IPS-11a (cell line): ENCODE results near the gene PLIN3.
"Not testable (repeated sequence)": the region's sequence is repeated elsewhere in the genome, so short reads cannot be mapped to it uniquely, and the experiment has no call there.

Experiments used
- H3K4me3 ChIP-seq: one replicate; pipeline ENCODE4 v1.5.1; 2013; ENCODE audit warnings: low read depth, low read length, control low read depth

The PLIN3 gene, protein sequence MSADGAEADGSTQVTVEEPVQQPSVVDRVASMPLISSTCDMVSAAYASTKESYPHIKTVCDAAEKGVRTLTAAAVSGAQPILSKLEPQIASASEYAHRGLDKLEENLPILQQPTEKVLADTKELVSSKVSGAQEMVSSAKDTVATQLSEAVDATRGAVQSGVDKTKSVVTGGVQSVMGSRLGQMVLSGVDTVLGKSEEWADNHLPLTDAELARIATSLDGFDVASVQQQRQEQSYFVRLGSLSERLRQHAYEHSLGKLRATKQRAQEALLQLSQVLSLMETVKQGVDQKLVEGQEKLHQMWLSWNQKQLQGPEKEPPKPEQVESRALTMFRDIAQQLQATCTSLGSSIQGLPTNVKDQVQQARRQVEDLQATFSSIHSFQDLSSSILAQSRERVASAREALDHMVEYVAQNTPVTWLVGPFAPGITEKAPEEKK

DNA sequence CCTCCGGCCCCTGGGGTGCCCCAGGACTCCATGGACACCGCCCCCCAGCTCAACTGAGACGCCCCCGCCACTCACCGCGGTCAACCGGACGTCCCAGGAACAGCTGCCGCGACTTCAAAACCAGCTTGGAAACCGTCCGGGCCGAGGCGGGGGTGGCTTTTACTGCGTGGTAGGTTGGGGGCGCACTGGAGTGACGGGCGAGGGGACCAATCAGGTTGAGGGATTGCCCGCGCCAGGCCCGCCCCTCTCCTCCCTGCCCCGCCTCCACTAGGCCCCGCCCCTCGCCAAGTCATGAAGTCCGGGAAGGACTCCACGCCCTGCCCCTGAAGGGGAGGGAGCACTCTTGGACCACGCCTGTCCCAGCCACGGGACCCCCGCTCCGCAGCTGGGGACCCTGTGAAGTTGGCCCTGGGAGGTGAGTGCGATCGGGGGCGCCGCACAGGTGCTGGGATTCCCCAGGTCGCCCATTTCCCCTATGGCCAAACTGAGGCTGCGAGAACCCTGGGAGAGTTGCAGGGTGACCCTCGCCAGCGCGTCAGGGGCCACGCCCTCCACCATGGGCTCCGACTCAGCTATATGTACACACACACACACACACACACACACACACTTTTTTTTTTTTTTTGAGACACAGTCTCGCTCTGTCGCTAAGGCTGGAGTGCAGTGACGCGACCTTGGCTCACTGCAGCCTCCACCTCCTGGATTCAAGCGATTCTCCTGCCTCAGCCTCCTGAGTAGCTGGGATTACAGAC, at the start of gene PLIN3:
TSS of gene PLIN3 (minus strand) at position 134 of the 752 bp plus-strand sequence. CDS start 6,273 bp downstream, outside the sequence.
- H3K4me3 ChIP-seq: peak within 1 kb of the TSS; percentile 65

DNA sequence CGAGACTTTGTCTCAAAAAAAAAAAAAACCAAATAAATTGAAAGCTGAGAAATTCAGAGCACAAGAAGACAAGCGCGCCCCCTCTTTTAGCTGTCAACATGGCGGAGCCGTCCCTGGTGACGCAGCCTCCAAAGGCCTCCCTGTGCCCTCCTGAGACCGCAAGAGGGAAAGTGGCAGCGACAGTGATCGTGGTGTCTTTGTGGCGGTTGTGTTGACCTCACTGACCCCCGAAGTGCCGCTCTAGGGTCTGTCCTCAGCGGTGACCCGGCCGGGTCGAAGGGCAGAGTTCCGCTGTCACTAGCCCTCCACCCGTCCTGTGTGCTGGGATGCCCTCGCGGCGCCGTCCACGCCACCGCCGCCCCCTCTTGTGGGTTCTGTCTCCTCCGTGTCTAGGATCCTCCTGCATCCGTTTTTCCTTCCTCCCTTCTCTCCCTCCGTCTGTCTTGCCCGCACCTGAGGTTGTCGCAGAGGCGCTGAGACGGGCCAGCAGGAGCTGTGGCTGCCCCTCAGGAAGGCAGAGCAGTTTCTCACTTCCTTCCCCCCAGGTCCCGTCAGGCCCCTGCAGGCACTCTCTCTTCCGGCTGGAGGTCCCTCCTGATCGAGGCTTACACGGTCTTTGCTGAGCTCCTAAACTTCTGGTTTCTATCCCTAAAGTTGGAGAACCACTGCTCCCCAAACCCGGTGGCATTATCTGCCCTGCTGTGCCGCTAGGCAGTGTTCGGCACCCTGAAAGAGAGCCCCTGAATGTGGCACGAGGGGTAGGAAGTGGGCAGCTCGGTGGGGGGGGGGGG, 49.0 kb upstream of the PLIN3 start:
- no peak overlapping the region for H3K4me3 ChIP-seq

DNA sequence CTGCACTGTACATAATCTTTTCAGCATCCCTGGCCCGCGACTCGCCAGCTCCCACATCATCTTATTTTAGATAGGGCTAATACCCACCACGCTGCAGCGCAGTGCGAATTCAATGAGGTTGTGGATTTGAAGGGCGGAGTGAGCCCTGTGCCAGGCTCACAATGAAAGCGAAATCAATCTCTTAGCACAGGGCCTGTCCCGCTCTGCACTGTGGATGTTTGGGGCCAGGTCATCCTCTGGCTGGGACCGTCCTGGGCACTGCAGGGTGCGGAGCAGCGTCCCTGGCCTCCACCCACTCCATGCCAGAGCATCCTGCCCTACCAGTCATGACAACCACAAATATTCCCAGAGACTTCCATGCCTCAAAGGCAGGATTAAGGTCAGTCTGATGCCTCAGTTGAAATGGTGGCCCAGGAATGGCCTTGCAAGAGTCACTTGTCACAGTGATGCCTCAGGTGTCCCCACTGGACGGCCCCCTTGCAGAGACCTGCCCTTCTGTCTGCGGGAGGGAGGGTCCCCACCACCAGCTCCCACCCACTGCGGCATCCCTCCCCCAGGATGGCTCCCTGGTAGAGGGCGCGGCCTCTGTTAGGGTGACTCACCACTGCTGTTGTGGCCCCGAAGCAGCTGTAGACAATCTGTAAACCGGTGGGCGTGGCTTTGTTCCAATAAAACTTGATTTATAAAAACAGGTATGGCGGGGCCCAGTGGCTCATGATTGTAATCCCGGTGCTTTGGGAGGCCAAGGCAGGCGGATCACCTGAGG, 47.5 kb upstream of the PLIN3 start:
- no peak overlapping the region for H3K4me3 ChIP-seq

DNA sequence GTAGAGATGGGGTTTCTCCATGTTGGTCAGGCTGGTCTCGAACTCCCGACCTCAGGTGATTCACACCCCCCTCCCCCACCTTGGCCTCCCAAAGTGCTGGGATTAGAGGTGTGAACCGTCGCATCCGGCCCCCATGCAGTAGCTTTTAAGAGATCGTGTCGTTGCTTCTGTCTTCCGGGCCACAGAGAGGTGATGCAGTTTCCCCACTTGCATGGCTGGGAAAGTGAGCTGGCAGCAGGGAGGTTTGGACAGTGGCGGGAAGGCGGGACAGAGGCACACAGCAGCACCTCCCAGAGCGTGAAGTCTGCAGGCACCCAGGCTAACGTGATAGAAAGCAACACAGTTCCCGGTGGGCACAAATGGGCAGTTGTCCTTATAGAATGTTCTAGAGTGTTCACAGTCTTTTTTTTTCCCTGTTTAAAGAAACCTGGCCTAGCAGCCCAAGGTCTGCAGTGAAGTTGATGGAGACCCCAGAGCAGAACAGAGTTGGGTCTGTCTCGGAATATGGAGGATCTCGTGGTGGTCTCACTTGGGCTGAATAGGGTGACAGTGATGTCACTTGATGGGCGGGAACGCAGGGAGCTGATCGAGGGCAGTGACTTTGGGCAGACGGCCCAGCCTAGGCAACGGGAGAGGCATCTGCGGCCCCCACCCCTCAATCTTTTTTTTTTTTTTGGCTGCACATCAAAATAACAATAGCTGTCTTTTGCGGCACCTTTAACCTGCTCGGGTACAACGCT, 46.7 kb upstream of the PLIN3 start:
- no peak overlapping the region for H3K4me3 ChIP-seq

DNA sequence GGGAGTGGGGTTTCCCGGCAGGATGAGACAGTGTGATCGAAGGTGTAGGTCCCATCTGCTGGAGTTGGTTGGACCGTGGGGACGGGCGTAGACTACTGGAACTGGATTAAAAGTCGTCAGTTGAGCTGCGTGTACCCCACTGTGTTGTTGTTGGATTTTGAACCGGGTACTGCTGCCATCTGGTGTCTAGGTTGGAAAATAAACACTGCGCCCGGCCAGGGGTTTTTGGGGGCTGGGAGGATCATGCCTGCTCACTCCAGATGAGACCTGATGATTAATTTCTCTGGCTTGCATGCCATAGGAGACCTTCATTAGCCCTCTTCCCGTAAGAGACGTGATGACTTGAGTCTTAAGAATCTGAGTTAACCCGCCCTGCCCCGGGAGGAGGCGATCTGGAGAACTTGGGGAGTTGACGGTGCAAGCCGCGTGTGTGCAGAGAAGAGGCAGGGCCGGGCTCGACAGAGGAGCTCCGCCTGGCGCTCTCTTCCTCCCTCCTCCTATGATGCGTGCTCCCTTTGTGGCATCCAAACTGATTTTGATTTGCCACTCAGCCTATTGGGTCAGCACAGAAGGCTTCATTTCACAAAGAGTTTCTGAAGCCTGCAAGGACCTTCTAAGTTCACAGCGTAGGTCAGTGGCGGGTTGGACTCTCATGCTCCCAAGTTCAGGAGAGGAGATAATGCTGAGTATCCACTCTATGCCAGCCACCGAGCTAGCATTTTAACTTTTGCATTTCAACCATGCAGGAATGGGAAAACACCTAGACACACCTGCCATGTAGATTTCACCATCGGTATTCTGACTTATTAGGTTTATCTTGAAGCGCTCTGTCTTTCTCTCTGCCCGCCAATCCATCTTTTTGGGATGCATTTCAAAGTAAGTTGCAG, 44.6 kb upstream of the PLIN3 start:
- H3K4me3 ChIP-seq: no peak overlapping the region

DNA sequence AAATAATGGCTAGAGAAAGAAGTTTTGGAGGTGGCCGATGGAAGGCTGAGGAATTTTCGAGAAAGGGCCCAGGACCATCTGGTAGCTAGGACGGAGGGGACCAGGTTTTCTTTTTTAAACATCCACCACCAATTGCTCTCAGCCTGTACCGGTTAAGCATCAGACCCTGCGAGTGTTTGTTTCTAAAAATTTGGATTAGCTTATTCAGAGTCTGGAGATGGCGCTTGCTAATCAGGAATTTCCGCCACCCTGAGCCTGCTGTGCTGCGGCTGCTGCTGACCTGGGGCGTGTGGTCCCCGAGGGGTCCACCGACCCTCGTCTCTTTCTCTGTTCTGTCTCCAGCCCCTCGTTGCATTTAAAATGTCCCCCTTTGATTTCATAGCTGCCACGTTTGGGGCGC, 43.8 kb upstream of the PLIN3 start:
- H3K4me3 ChIP-seq: no peak overlapping the region

DNA sequence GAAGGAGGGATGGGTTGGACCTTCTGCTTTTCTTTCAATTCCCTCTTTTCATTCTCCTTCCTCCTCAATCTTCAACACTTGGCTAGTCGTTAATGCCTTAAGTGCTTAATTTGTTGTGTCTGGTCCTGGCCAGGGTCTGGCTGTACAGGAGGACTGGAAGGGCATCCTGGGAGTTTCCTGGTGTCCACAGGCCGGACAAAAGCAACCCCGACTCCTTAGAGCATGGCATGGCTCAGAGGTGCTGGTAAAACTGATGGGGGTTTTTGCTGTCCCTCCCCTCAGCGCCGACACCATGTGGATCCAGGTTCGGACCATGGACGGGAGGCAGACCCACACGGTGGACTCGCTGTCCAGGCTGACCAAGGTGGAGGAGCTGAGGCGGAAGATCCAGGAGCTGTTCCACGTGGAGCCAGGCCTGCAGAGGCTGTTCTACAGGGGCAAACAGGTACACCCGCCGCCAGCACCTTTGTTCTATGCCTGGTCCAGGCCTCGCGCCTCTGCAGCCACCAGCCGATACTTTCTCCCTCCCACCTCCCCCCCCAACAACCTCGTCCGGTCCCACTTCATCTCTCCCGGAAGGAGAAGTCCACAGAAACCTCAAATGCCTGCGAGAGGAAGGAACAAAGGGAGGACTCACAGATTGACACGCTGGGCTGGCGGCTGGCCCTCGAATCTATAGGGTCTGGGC, 43.3 kb upstream of the PLIN3 start:
- peak overlapping the region; percentile 51 for H3K4me3 ChIP-seq

DNA sequence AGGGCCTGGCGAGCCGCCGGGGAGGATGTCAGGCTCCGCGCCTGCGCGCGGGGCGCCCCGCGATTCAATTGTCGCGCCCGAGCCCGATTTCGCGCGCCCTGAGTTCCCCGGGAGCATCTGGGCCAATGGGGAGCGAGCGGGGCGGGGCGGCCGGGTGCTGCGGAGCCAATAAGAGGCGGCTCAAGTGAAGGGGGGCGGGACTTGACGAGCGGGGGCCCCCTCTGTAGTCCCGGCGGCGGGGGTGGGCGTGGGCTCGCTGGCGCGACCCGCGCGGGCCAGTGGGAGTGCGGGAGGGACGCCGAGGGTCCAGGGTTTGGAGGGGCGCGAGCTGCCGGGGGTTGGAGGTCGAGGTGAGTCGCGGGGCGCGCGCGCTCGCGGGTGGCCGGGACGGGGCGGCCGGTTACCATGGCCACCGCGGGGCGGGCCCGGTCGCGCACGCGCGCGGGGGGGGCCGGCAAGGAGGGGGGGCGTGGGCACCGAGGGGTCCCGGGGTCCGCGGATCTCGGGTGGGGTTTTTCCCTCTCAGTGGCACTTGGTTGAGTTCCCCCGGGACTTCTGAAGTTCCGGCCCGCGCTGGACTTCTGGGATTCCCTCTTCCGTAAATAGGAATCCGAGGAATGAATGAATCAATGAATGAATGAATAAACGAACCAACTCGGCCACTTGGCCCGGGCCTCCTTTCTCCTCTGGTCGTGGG, 42.6 kb upstream of the PLIN3 start:
- peak overlapping the region; percentile 53 for H3K4me3 ChIP-seq

DNA sequence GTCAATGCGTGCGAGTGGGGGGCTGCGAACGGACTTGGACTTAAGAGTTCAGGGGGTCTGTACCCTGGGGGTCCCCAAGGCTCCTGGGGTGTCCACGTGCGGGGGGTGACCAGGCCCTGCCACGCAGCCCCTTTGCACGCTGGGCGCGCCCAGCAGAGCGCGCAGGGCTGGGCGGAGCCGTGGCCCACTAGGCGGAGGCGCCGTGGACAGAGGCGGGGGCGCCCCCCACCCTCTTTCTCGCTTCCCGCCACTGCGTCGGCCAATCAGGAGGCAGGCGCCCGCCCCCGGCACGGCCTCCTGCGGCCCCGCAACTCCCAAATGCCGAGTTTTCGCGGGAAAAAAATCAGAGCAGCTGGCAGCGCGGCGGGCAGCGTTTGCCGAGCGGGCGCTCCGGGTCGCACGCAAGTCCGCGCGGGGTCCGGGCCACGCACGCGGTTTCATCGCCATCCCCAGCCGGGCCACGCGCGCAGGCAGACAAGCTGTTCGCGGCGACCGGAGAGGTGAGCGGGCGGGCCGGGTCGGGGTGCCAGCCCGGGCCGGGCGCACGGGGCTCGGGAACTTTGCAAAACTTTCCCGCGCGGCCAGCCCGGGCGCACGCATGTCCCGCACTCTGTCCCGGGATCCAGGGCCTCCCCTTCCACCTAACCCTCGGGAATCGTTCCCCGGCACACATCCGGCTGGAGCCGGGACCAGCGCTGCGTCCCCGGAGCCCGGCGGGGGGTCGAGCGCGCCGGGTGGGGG, 41.9 kb upstream of the PLIN3 start, which contains the start of gene UHRF1:
TSS of gene UHRF1 (plus strand) at position 346 of the 741 bp plus-strand sequence. CDS start 1,385 bp downstream, outside the sequence.
- H3K4me3 ChIP-seq: peak within 1 kb of the TSS; percentile 53

DNA sequence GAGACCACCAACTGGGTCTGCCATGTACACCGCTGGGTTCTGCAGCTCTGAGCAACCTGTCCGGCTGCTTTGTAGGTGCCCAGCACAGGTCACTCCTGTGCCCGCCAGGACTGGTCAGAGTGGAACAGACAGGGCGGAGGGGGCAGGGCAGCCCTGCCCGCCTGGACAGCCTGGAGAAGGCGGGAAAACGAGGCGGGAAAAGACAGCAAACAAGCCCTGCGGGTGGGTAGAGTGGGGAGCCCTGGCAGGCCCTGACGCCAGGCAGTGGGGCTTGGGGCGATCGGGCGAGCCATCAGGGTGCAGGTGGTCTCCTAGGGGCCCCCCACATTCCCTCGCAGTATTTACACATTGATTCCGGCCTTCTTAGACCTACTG, 41.3 kb upstream of the PLIN3 start:
- no peak overlapping the region for H3K4me3 ChIP-seq

DNA sequence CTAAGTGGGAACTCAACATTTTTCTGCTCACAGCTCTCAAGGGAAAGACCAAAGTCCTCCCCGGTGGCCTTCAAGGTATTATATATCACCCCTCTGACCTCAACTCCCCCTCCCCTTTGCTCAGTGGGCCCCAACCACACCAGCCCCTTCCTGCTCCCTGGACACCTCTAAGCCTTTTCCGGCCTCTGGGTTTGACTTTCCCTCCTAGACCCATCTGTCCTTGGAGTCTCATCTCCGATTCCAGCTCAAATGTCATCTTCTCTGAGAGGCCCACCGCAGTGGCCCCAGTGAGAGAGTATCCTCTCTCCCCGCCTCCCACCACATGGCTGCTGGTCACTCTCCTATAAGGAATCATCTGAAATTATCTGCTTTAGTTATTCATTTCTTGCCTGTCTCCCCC, 40.9 kb upstream of the PLIN3 start:
- H3K4me3 ChIP-seq: no peak overlapping the region

DNA sequence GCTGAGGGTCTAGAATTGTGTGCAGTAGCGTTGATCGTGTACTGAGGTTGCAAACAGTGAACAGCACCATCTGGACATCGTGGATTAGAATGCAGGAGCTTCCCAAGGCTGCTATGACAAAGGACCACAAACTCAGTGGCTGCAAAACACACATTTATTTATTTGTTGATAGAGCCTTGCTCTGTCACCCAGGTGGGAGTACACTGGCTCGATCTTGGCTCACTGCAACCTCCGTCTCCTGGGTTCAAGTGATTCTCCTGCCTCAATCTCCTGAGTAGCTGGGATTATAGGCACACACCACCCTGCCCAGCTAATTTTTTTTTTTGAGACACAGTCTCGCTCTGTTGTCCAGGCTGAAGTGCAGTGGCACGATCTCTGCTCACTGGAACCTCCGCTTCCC, 39.5 kb upstream of the PLIN3 start:
- H3K4me3 ChIP-seq: no peak overlapping the region

DNA sequence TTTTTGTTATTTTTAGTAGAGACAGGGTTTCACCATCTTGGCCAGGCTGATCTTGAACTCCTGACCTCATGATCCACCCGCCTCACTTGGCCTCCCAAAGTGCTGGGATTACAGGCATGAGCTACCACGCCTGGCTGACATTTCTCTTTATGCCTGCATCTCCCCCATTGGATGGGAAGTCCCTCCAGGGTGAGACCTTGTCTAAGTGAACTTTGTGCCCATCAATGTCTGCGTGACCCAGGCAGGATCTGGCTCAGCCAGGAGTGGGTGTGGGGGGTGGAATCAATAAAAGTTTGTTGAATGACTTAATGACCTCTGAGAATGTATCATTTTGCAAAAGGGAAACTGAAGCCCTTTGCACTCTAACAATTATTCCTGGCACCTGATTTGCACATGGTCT, 37.0 kb upstream of the PLIN3 start:
- no peak overlapping the region for H3K4me3 ChIP-seq

DNA sequence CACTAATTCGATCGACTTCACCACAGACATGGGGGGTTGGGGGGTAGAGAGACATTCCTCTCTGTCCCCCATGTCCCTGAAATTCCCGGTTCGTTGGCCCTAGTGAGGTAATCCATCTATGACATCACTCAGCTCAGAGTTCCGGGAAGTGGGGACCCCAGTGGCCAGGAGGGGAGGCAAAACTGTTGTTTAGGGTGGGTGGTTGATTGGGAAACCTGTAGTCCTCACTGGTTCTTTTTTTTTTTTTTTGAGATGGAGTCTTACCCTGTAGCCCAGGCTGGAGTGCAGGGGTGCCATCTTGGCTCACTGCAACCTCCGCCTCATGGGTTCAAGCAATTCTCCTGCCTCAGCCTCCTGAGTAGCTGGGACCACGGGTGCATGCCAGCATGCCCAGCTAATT, 35.3 kb upstream of the PLIN3 start, which contains the start of gene ARRDC5:
TSS of gene ARRDC5 (minus strand) at position 101 of the 400 bp plus-strand sequence. CDS start at position 30, 71 bp downstream.
- H3K4me3 ChIP-seq: no peak within 1 kb of the TSS

DNA sequence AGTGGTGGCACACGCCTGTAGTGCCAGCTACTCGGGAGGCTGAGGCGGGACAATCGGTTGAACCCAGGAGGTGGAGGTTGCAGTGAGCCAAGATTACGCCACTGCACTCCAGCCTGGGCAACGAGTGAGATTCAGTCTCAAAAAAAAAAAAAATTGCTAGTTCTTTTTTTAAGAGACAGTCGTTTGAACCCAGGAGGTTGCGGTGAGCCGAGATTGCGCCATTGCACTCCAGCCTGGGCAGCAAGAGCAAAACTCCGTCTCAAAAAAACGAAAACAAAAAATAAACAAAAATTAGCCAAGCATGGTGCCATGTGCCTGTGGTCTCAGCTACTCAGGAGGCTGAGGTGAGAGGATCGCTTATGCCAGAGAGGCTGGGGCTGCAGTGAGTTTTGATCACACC, 33.4 kb upstream of the PLIN3 start:
- not testable (repeated sequence) for H3K4me3 ChIP-seq

DNA sequence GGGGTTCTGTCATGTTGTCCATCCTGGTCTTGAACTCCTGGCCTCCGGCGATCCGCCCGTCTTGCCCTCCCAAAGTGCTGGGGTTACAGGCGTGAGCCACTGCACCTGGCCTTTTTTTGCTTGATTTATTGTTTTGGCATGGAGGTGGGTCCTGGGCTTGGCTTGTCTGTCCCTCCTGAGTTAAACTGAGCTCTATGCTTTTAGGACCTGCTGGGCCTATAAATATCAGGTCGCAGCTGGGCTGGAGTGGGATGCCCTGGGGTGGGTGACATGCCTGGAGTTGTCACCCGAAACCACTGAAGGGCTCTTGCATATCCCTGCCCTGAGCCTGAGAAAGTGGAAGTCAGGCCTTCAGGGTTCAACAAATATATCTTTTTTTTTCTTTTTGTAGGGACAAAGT, 29.7 kb upstream of the PLIN3 start:
- no peak overlapping the region for H3K4me3 ChIP-seq

DNA sequence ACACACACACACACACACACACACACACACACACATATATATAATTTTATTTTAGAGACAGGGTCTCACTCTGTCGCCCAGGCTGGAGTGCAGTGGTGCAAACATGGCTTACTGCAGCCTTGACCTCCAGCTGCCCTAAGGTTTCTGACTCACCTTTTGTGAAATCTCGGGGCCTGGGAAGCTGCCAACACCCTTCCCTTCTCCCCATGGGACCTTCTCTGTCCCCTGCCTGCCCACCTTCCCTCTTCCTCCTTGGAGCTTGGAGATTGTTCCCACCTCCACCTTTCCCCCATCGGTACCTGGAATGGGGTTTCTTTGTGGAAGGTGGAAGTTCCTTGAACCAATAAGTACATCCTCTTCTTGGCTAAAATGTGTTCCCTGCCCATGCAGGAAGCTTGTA, 28.9 kb upstream of the PLIN3 start:
- no peak overlapping the region for H3K4me3 ChIP-seq
